Epithelial cell of proximal tubule (primary cell): ENCODE measurements around the gene KIF6. TPM values are rescaled to one million over a fixed set of nuclear protein-coding genes. Genes with fewer than 3 reads are reported as not detected.

Experiments
- DNase-seq: peaks from one replicate; pipeline ENCODE4 v3.0.0-alpha.2; 2011; ENCODE audit warnings: low read depth
- H3K4me3 ChIP-seq: 2 replicates; pipeline ENCODE4 v1.5.1; 2011; ENCODE audit warnings: low read depth, mild to moderate bottlenecking, low read length
- total RNA-seq: library from RNA; depleted of rRNA; stranded (reverse); fragments of >200 nt; gene quantifications from 2 replicates; pipeline ENCODE4 v1.2.3, GENCODE V29; 2015
- TF ChIP-seq, protein P1 (sequence below): conservative IDR thresholded peaks from 2 replicates; pipeline ENCODE4 v1.5.1; 2012; ENCODE audit warnings: low read depth, mild to moderate bottlenecking, low read length

The KIF6 gene
- total RNA-seq, 1 donor from 2014 or later: 0.69 TPM

DNA sequence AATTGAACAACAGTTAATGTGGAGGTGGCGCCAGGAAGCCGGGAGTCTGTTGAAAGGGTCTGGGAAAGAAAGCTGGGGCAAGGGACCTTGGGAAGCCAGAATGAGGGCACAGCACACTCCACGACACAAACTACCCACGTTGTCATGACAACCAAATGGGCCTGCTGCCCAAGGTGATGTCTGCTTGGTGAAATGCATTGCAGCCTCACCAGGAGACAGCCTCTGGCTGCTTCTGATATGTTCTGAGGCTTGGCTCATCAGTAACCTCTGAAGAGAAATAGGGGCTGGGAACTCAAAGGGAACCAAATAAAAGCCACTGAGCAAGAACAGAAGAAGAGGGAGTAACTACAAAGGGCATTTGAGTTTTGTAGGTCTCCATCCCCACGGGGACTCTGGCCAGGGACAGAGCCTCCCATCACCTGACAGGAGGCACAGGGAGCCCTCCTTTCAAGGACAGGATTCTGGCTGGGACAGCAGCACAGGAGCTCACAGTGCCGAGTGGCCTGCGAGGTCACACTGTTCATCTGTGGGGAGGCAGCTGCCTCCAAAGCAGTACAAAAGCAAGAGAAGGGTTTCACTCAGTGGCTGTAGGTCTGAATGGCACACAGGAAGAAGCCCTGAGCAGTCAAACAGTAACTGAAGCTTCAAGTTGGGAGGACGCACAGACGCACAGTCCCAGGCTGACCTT lies 358.1 kb downstream of the KIF6 start:
- no peak for DNase-seq
- H3K4me3 ChIP-seq: no peak overlapping the region
- TF ChIP-seq, protein P1, sequence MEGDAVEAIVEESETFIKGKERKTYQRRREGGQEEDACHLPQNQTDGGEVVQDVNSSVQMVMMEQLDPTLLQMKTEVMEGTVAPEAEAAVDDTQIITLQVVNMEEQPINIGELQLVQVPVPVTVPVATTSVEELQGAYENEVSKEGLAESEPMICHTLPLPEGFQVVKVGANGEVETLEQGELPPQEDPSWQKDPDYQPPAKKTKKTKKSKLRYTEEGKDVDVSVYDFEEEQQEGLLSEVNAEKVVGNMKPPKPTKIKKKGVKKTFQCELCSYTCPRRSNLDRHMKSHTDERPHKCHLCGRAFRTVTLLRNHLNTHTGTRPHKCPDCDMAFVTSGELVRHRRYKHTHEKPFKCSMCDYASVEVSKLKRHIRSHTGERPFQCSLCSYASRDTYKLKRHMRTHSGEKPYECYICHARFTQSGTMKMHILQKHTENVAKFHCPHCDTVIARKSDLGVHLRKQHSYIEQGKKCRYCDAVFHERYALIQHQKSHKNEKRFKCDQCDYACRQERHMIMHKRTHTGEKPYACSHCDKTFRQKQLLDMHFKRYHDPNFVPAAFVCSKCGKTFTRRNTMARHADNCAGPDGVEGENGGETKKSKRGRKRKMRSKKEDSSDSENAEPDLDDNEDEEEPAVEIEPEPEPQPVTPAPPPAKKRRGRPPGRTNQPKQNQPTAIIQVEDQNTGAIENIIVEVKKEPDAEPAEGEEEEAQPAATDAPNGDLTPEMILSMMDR: no peak

DNA sequence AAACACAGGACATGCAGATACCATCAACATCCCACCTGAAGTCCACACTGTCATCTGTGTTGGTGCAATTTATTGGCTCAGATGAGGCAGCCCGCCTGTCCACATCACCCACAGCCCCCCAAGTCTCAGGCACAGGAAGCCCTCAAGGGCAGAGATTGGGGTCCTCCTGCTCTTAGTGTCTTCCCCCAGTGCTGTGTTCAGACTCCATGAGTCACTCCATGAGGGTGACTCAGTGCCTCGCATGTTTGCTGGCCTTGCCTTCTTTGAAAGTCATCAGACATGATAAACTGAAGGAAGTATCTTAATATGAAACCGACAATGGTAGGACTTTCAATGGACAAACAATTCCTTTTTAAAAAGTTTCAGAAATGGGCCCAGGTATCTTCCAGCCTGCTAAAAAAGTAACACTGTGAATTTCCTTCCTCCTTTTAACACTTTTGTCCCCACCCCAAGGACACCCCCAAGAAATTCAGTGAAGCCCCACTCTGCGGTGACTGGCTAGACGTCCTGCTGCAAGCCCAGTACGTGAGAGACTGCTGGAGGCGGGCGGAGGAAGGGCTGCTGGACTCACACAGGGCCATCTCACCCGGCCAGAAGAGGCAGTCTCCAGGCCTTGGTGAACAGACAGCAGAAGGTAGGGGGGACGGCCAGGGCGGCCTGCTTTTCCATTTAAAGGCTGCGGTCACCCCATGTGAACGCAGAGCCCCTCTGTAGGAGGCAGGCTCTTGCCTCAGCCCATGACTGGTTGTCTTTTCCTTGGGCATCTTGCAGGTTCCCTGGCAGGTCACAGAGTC lies 359.7 kb downstream of the KIF6 start:
- no peak overlapping the region for H3K4me3 ChIP-seq
- TF ChIP-seq, protein P1: no peak
- DNase-seq: peak; percentile 13

DNA sequence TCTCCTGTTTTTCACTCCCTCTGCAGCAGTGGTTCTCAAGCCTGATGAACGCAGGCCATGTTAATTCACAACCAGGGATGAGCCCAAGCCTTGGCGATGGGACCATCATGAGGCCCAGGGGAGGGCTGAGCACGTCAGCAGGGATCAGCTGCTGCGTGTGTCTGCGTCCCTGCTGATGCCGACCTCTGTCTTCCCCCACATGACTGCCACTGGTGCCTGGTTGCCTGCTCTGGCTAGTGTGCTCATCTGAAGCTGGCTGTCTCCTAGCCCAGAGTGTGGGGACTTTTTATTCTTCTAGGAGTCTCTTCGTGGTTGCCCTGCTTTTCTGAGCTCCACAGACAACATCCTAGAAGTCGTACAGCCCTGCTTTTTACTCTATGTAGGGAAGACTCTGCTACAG lies 361.9 kb downstream of the KIF6 start:
- no peak for DNase-seq
- no peak overlapping the region for H3K4me3 ChIP-seq
- TF ChIP-seq, protein P1: no peak

DNA sequence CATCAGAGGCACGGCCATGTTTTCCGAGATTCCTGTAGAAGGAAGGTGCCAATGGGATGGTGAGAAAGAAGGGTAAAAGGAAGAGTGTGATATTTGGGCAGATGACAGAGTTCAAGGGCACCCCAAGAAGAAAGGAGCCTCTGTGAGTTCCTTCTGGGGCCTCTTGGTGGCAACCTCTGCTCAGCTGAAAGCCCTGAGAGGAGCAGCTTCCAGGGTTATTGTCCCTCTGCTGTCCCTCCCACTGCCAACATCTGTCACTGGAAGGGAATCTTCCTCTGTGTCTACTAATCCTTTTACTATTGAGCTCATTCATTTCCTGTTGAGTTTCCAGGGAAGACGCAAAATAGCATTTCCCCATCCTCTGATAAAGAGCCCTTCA lies 362.7 kb downstream of the KIF6 start:
- TF ChIP-seq, protein P1: no peak
- DNase-seq: no peak
- no peak overlapping the region for H3K4me3 ChIP-seq

DNA sequence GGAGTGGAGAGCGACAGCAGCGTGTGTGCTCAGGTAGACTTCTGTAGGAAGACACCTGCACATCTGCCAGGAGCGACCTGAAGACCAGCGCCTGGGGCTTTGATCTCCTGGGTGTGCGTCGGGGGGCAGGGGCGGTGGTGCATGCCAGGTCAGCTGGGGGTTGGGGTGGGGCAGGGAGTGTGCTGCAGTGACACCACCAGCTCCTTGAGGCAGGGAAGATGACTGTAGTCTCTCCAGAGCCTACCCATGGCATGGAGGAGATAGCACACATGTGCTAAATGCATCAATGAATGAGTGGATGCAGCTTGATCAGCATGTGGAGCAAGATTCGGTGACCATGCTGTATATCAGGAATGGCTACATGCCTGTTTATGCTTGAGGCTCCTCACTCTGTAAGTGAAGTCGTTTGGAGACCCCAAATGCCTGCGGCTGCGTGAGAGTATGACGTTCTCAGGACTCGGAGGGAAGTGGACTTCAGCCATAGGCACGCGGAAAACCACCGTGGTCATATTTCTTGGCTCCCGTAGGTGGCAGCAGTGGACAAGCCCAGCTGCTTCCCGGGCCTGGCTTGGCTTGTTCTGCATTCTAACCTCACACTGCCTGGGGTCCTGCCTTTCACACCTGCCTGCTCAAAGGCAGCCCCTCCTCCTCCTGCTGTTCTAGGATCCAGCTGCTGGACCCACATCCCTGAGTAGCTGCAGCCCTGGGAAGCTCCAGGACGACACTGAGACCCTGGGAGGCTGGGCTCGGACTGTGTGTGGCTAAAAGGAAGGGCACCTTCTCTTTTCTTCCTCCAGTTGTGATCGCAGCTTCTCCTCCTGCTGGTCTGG lies 363.3 kb downstream of the KIF6 start:
- TF ChIP-seq, protein P1: peak; percentile 80
- DNase-seq: no peak
- H3K4me3 ChIP-seq: no peak overlapping the region

DNA sequence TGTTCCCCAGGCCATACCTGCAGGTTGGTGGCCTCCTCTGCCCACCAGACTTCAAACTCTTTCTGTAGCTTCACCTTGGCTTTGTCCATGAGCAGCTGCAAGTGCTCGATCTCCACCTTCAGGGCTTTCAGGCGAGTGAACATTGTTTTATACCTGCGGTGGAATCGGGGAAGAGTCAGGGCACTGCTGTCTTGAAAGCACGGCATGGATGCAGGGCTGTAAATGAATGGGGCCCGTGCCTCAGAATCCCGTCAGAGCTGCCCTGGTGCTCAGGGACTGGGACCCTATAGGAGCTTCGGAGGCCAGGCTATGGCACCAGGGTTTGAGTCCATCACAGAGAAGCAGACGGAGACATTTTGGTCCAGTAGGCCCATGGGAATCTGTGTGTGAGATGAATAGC lies 364.8 kb downstream of the KIF6 start:
- no peak overlapping the region for H3K4me3 ChIP-seq
- no peak for DNase-seq
- TF ChIP-seq, protein P1: no peak
